ENCODE results near the gene PPP2R2B. TPM values are rescaled to one million over a fixed set of nuclear protein-coding genes. Genes with fewer than 3 reads are reported as not detected.

PPP2R2B gene
- 1 to 10 TPM in 2 of 4 donors, under 1 TPM in 2; 0.31 to 1.9 (median 0.96) TPM for total RNA-seq

- no peak for DNase-seq (ENCODE audit: low spot score)
Observed at GRCh38 chr5:146878476-146879172, at the start of gene PPP2R2B. TSS of gene PPP2R2B (minus strand) at chr5:146878757.

GRCh38 chr5:146924132-146924531 lies 45.6 kb upstream of the PPP2R2B start:
- no peak for TF ChIP-seq CTCF (IDR thresholded peaks at IDR 0.05)
- ATAC-seq (ENCODE audit: low FRiP score) = no peak
- no peak for DNase-seq (ENCODE audit: low spot score)

More at GRCh38 chr5:146878476-146879172, at the start of gene PPP2R2B:
- peak; percentile 79 for ATAC-seq (ENCODE audit: low FRiP score)
- no peak for TF ChIP-seq CTCF (IDR thresholded peaks at IDR 0.05)

GRCh38 chr5:146921225-146921624 lies 42.7 kb upstream of the PPP2R2B start:
- DNase-seq (ENCODE audit: low spot score) = no peak
- no peak for ATAC-seq (ENCODE audit: low FRiP score)
- TF ChIP-seq CTCF (IDR thresholded peaks at IDR 0.05) = no peak

- DNase-seq (ENCODE audit: low spot score) (no peak), ATAC-seq (ENCODE audit: low FRiP score) (no peak)
- TF ChIP-seq CTCF (IDR thresholded peaks at IDR 0.05) = no peak
Observed at GRCh38 chr5:146920351-146920881, 41.9 kb upstream of the PPP2R2B start.

GRCh38 chr5:146919304-146919703 lies 40.7 kb upstream of the PPP2R2B start:
- TF ChIP-seq CTCF (IDR thresholded peaks at IDR 0.05) = no peak
- ATAC-seq (ENCODE audit: low FRiP score) (no peak), DNase-seq (ENCODE audit: low spot score) (no peak)

- ATAC-seq (ENCODE audit: low FRiP score) (no peak), DNase-seq (ENCODE audit: low spot score) (no peak)
- TF ChIP-seq CTCF (IDR thresholded peaks at IDR 0.05) = no peak
Observed at GRCh38 chr5:146917931-146918330, 39.4 kb upstream of the PPP2R2B start.

- DNase-seq (ENCODE audit: low spot score) (no peak), ATAC-seq (ENCODE audit: low FRiP score) (no peak)
- TF ChIP-seq CTCF (IDR thresholded peaks at IDR 0.05) = no peak
Observed at GRCh38 chr5:146912874-146913273, 34.3 kb upstream of the PPP2R2B start.
